WERI-Rb-1 (cell line): ENCODE measurements around the gene DCXR.

ENCODE experiments used
- DNase-seq: peaks from one replicate; pipeline ENCODE4 v3.0.0-alpha.2; 2020
- H3K27ac ChIP-seq: fragments of 250-450 bp; sonication (Bioruptor Pico); 2 replicates; pipeline ENCODE4 v1.5.1; 2020; ENCODE audit warnings: mild to moderate bottlenecking, moderate library complexity
- H3K27me3 ChIP-seq: fragments of 250-450 bp; sonication (Bioruptor Pico); 2 replicates; pipeline ENCODE4 v1.5.1; 2021; ENCODE audit warnings: mild to moderate bottlenecking, low read depth, moderate library complexity; ENCODE audit not compliant: insufficient read depth, severe bottlenecking
- H3K36me3 ChIP-seq: fragments of 250-450 bp; sonication (Bioruptor Pico); 2 replicates; pipeline ENCODE4 v1.5.1; 2020; ENCODE audit warnings: mild to moderate bottlenecking, moderate library complexity
- H3K4me3 ChIP-seq: 2 replicates; pipeline ENCODE4 v1.5.1; 2011; ENCODE audit warnings: low read depth, mild to moderate bottlenecking, control low read depth, low read length
- H3K9me3 ChIP-seq: fragments of 250-450 bp; sonication (Bioruptor Pico); 2 replicates; pipeline ENCODE4 v1.5.1; 2021; ENCODE audit warnings: mild to moderate bottlenecking, moderate library complexity; ENCODE audit not compliant: severe bottlenecking
- CTCF ChIP-seq: IDR thresholded peaks from 2 replicates; pipeline ENCODE4 v1.5.1; 2011; ENCODE audit warnings: low read depth, mild to moderate bottlenecking, control low read depth, inconsistent platforms, low read length

The DCXR gene

GRCh38 chr17:82007495-82008257 lies 29.8 kb downstream of the DCXR start:
- H3K36me3 ChIP-seq = peaks cover 17% of the 10 kb centered on the region
- DNase-seq = no peak
- peak; percentile 37 for TF ChIP-seq CTCF

GRCh38 chr17:82007228-82007494 lies 30.3 kb downstream of the DCXR start:
- Histone ChIP-seq H3K4me3 (no peak overlapping the region), H3K27ac (peak overlapping the region; percentile 56), H3K27me3 (no peaks in the 10 kb centered on the region), H3K36me3 (peaks cover 17% of the 10 kb centered on the region), H3K9me3 (no peaks in the 10 kb centered on the region)
- TF ChIP-seq CTCF = no peak
- no peak for DNase-seq

More at GRCh38 chr17:82007495-82008257, 29.8 kb downstream of the DCXR start:
- H3K4me3 ChIP-seq = no peak overlapping the region
- peak overlapping the region; percentile 56 for H3K27ac ChIP-seq
- no peaks in the 10 kb centered on the region for H3K9me3 ChIP-seq
- H3K27me3 ChIP-seq = no peaks in the 10 kb centered on the region

GRCh38 chr17:82006468-82007227 lies 30.8 kb downstream of the DCXR start:
- Histone ChIP-seq H3K36me3 (peaks cover 12% of the 10 kb centered on the region), H3K9me3 (no peaks in the 10 kb centered on the region), H3K27me3 (no peaks in the 10 kb centered on the region), H3K27ac (peak overlapping the region; percentile 56), H3K4me3 (no peak overlapping the region)
- peak; percentile 76 for DNase-seq
- TF ChIP-seq CTCF = no peak

- TF ChIP-seq CTCF = no peak
- no peak for DNase-seq
- no peak overlapping the region; the same call in 1 of the 2 replicates for H3K27ac ChIP-seq
- no peaks in the 10 kb centered on the region for H3K9me3 ChIP-seq
- no peaks in the 10 kb centered on the region for H3K27me3 ChIP-seq
- H3K4me3 ChIP-seq = no peak overlapping the region
- H3K36me3 ChIP-seq = peaks cover 9% of the 10 kb centered on the region
Observed at GRCh38 chr17:82005701-82006348, 31.7 kb downstream of the DCXR start.

GRCh38 chr17:82004517-82005455 lies 32.7 kb downstream of the DCXR start:
- H3K27me3 ChIP-seq = no peaks in the 10 kb centered on the region
- no peak overlapping the region for H3K4me3 ChIP-seq
- H3K36me3 ChIP-seq = peaks cover 9% of the 10 kb centered on the region
- DNase-seq = no peak
- no peak for TF ChIP-seq CTCF
- no peaks in the 10 kb centered on the region for H3K9me3 ChIP-seq
- no peak overlapping the region; the same call in 1 of the 2 replicates for H3K27ac ChIP-seq
